Measurements from ENCODE around the gene HLX. TPM values are rescaled to one million over a fixed set of nuclear protein-coding genes. Genes with fewer than 3 reads are reported as not detected.

HLX gene
- total RNA-seq, 4 donors from 2014 or later, result 16.5 to 29.2 (median 23.0) TPM

DNA sequence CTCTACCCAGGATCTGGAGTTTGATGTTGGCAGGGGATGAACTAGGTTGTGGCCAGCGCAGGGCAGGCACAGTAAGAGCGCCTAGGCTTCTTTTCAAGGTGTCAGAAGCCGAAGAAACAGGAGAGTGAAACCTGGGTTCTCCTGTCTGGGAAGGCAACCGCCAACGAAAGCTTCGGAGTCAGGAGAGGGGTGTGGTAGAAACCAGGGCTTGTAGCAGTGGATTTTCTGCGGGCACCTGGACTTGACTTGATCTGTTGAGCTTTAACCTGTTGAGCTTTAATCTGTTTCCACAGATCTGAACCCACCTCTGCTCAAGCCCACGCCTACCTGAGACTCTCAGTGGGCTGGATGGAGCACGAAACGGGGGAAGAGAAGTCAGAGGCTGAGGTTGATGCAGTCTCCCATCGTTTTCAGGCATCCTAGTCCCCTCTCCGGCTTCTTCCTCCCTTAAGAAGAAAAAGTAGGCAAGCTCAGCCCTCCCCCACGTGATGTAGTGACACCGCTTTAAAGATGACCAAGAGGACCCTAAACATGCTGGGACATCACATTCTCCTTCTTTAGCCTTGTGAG lies 9.3 kb downstream of the HLX start:
- no peaks in the 10 kb centered on the region for H3K9me3 ChIP-seq
- no peak overlapping the region for H3K4me3 ChIP-seq
- H3K36me3 ChIP-seq, result peaks cover 0 to 30% (median 0%) of the 10 kb centered on the region in 3 donors
- no peak for TF ChIP-seq POLR2A (IDR thresholded peaks at IDR 0.05)
- no peak for TF ChIP-seq EP300 (IDR thresholded peaks at IDR 0.05)
- TF ChIP-seq, protein P1, sequence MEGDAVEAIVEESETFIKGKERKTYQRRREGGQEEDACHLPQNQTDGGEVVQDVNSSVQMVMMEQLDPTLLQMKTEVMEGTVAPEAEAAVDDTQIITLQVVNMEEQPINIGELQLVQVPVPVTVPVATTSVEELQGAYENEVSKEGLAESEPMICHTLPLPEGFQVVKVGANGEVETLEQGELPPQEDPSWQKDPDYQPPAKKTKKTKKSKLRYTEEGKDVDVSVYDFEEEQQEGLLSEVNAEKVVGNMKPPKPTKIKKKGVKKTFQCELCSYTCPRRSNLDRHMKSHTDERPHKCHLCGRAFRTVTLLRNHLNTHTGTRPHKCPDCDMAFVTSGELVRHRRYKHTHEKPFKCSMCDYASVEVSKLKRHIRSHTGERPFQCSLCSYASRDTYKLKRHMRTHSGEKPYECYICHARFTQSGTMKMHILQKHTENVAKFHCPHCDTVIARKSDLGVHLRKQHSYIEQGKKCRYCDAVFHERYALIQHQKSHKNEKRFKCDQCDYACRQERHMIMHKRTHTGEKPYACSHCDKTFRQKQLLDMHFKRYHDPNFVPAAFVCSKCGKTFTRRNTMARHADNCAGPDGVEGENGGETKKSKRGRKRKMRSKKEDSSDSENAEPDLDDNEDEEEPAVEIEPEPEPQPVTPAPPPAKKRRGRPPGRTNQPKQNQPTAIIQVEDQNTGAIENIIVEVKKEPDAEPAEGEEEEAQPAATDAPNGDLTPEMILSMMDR (IDR thresholded peaks at IDR 0.05), result no peak
- no peak for DNase-seq (ENCODE audit: low spot score in 2 of 2)
- 41 to 47% methylated on average over 14 of the region's 14 CpGs for WGBS, 2 donors
- no peak overlapping the region for H3K27ac ChIP-seq
- H3K27me3 ChIP-seq, result peaks cover 0 to 61% of the 10 kb centered on the region in 2 donors
- peaks cover 0 to 41% (median 6%) of the 10 kb centered on the region in 4 donors for H3K4me1 ChIP-seq

DNA sequence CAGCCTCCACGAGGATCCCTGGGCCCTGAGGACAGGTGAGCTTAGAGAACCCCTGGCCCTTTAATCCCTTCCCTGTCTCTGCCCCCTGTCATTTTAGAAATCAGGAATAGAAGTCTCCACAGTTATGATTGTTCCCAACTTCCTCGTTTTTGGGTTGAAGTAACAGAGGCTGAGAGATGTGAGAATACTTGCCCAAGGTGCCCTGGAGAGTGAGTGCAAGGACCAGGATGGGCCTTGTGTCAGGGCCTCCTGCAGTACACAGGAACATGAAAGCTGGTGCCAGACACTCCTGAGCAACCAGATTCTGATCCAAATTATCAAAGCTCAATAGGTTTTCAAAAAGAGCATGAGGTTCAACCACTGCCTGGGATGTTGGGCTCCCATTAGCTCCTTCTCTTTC lies 10.1 kb downstream of the HLX start:
- H3K27me3 ChIP-seq, result peaks cover 0 to 69% of the 10 kb centered on the region in 2 donors
- DNase-seq (ENCODE audit: low spot score in 2 of 2), result no peak
- TF ChIP-seq, protein P1 (IDR thresholded peaks at IDR 0.05), result no peak
- no peak for TF ChIP-seq EP300 (IDR thresholded peaks at IDR 0.05)
- no peak for TF ChIP-seq POLR2A (IDR thresholded peaks at IDR 0.05)
- H3K27ac ChIP-seq, result no peak overlapping the region
- H3K4me1 ChIP-seq, result peaks cover 0 to 48% (median 12%) of the 10 kb centered on the region in 4 donors
- WGBS, 2 donors, result 37 to 53% methylated on average over 2 of the region's 2 CpGs
- H3K4me3 ChIP-seq, result no peak overlapping the region
- no peaks in the 10 kb centered on the region for H3K9me3 ChIP-seq
- peaks cover 0 to 21% (median 0%) of the 10 kb centered on the region in 3 donors for H3K36me3 ChIP-seq

DNA sequence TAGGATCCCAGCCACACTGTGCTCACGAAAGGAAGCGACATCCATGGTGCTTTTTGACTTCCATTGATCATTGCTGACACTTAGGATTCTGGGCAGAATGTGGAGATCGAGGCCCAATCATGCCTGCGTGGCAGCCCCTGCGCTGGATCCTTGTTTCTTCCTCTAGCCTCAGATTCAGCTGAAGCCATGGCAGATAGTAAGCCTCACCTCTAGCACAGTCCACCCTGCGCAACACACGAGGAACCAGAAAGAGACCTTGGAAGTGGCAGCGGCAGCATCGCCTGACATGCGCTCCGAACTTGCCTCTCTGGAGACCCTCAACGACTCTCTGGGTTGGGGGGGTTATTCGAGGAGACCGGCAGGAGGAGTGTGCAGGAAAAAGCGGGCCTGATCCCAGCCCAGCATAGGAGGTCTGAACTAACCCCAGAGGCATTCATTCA lies 10.6 kb downstream of the HLX start:
- Histone ChIP-seq H3K27me3 (peaks cover 0 to 74% of the 10 kb centered on the region in 2 donors), H3K9me3 (no peaks in the 10 kb centered on the region), H3K36me3 (peaks cover 0 to 16% (median 0%) of the 10 kb centered on the region in 3 donors), H3K4me1 (peaks cover 0 to 51% (median 12%) of the 10 kb centered on the region in 4 donors), H3K27ac (no peak overlapping the region), H3K4me3 (no peak overlapping the region)
- no peak for DNase-seq (ENCODE audit: low spot score in 2 of 2)
- TF ChIP-seq EP300 (IDR thresholded peaks at IDR 0.05) (no peak), POLR2A (IDR thresholded peaks at IDR 0.05) (no peak)
- TF ChIP-seq, protein P1 (IDR thresholded peaks at IDR 0.05), result no peak
- 65 to 66% methylated on average over 15 of the region's 15 CpGs for WGBS, 2 donors

DNA sequence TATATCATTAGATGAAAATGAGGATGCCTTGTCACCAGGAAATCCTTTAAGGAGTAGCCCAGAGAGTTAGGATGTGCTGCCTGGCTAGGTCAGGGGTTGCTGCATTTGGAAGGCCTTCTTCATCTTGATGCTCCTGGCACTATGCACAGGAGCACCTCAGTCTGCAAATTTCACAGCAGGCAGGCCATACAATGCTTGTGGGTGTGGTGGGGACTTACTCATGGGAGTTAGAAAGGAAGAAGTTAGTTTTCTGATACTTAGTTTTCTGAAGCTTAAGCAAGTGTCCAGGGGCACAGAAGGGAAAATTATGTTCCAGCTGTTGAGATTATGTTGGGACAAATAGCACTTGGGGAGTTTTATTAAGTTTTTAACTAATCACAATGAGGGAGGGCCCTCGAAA lies 11.4 kb downstream of the HLX start:
- Histone ChIP-seq H3K27ac (no peak overlapping the region), H3K4me3 (no peak overlapping the region), H3K27me3 (peaks cover 0 to 82% of the 10 kb centered on the region in 2 donors), H3K36me3 (peaks cover 0 to 9% (median 0%) of the 10 kb centered on the region in 3 donors), H3K4me1 (peaks cover 0 to 54% (median 14%) of the 10 kb centered on the region in 4 donors), H3K9me3 (no peaks in the 10 kb centered on the region)
- no peak for DNase-seq (ENCODE audit: low spot score in 2 of 2)
- TF ChIP-seq EP300 (IDR thresholded peaks at IDR 0.05), result no peak
- TF ChIP-seq POLR2A (IDR thresholded peaks at IDR 0.05), result no peak
- TF ChIP-seq, protein P1 (IDR thresholded peaks at IDR 0.05), result no peak
- 67 to 80% methylated on average over 1 of the region's 1 CpG for WGBS, 2 donors

DNA sequence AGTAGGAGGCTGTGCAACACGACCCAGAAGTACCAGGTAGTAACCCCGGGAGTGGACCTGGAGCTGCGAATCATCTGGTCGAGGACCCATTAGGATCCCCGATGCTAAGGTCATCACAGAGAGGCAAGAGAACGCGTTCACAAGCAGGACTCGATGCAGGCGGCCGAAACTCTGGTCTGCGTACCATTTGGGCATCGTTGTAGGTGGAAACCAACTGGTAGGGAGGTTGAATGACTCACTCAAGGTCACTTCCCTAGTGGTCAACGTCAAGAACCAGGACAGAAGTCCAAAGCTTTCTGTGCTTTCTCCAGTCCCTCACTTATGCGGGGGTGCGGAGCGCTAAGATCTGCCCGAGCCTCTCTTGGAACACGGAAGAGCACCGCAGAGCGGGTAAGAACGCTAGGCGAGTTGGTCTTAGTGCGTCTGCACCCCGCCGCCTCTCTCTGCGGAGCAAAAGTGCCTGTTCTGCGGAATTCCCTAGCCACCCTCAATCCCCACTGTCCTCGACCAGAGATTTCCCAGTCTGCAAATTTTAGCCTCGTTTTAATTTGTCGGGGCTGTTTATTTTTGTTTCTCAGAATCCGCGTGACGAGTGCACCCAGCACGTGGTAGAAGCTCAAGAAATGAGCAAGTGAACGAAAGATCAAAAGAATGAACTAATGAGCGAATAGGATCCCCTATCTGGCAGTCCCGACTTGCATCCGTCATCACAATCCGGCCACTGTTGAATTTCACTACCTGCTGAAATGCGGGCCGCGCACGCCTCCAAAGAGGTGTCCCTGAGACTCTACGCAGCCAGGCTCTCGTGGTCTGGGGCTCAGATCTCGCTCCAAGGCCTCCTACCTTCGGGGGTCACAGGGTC lies 12.2 kb downstream of the HLX start:
- H3K4me3 ChIP-seq, result no peak overlapping the region
- DNase-seq (ENCODE audit: low spot score in 2 of 2), result no peak
- TF ChIP-seq, protein P1 (IDR thresholded peaks at IDR 0.05), result no peak
- TF ChIP-seq POLR2A (IDR thresholded peaks at IDR 0.05) (no peak), EP300 (IDR thresholded peaks at IDR 0.05) (no peak)
- no peak overlapping the region for H3K27ac ChIP-seq
- H3K4me1 ChIP-seq, result peaks cover 0 to 63% (median 16%) of the 10 kb centered on the region in 4 donors
- no peaks in the 10 kb centered on the region for H3K9me3 ChIP-seq
- H3K36me3 ChIP-seq, result peaks cover 0 to under 1% (median 0%) of the 10 kb centered on the region in 3 donors
- peaks cover 0 to 90% of the 10 kb centered on the region in 2 donors for H3K27me3 ChIP-seq
- WGBS, 2 donors, result 28 to 31% methylated on average over 44 to 47 of the region's 47 CpGs

All from tibial nerve (tissue), 4 donors.